H1 (cell line): ENCODE results near the gene CASZ1. TPM values are rescaled to one million over a fixed set of nuclear protein-coding genes. Genes with fewer than 3 reads are reported as not detected.

Experiments
- GABPA ChIP-seq: IDR thresholded peaks from 2 replicates; pipeline ENCODE4 v1.6.1; 2011; ENCODE audit warnings: mild to moderate bottlenecking, low read length, moderate library complexity, borderline replicate concordance; ENCODE audit not compliant: insufficient read depth
- POLR2A ChIP-seq, 2 experiments: IDR thresholded peaks; 1 replicate in 1 of 2; 2 replicates in 1 of 2; pipeline ENCODE4 v1.6.1; 2011; ENCODE audit warnings: low read depth in 2 of 2, low read length in 2 of 2, mild to moderate bottlenecking in 2 of 2; ENCODE audit errors: control extremely low read depth in 1 of 2
- polyA plus RNA-seq, 7 experiments: library from polyadenylated mRNA; depleted of rRNA in 3 of 7; stranded (reverse) in 5 of 7; unstranded in 2 of 7; fragments of >200 nt in 5 of 7; fragments of 200-250 nt in 2 of 7; gene quantifications; 1 replicate in 5 of 7; 2 replicates in 1 of 7; 4 replicates in 1 of 7; pipeline versions ENCODE4 v1.2.1 to v1.2.3, GENCODE V29; 2011 to 2013; ENCODE audit warnings: missing spikeins in 2 of 7, mixed read lengths in 2 of 7
- total RNA-seq: library from RNA; stranded (reverse); fragmentation: NEBNext Ultra II Directional; extraction: Animal tissue kit (Norgen Biotek cat#: 25700); gene quantifications from 2 replicates; pipeline ENCODE4 v1.2.1, GENCODE V29; 2021

CASZ1 gene
- total and polyA plus RNA-seq, 2 of the 8 experiments (the other 6 are each of a cell fraction or from before 2014, with no cell fraction given), result 4.4 to 7.7 TPM

GRCh38 chr1:10773851-10774614 lies 22.4 kb downstream of the CASZ1 start (continued):
- no peak for TF ChIP-seq GABPA
- no peak for TF ChIP-seq POLR2A (IDR thresholded peaks at IDR 0.05; ENCODE audit: control extremely low read depth in 1 of 2, low read depth in 2 of 2, low read length in 2 of 2)
